HCT116 (cell line): ENCODE measurements around the gene FKBP5. TPM values are rescaled to one million over a fixed set of nuclear protein-coding genes. Genes with fewer than 3 reads are reported as not detected.

Source experiments
- ATAC-seq: fragments of 200-7000 bp; cut with Tn5 transposase; 2 replicates; pipeline ENCODE4 v1.9.1; 2020; ENCODE audit warnings: mild to moderate bottlenecking, moderate library complexity
- BruUV-seq: library from RNA; stranded (reverse); fragments of 400-500 nt; replicated peaks from 2 replicates; lab custom pipeline; 2021; lab: Mats Ljungman, UMichigan
- CTCF ChIA-PET: fragments of 300-600 bp; sonication (Branson Sonifier 250); formaldehyde crosslinking; loops from one replicate; lab custom pipeline; 2021; ENCODE audit warnings: antibody characterized with exemption; lab: Charles Lee
- POLR2A ChIA-PET: fragments of 300-600, 350-600 bp; sonication (Branson Sonifier 250); formaldehyde crosslinking; loops from one replicate; lab custom pipeline; 2021; ENCODE audit warnings: antibody characterized with exemption; lab: Charles Lee
- RAD21 ChIA-PET, 2 experiments: fragments of 300-600 bp; sonication (Branson Sonifier 250); formaldehyde crosslinking; loops; one replicate each; lab custom pipeline; 2023; ENCODE audit warnings: low total read pairs in 2 of 2; ENCODE audit not compliant: uncharacterized antibody in 2 of 2, unreplicated experiment in 2 of 2, low non-redundant PET in 1 of 2; lab: Charles Lee
- DNase-seq: peaks from one replicate; pipeline ENCODE4 v3.0.0-alpha.2; 2010; ENCODE audit warnings: low read depth, low spot score
- H2AFZ ChIP-seq: fragments of 200-600 bp; shearing (Covaris generic), sonication (generic); 2 replicates; pipeline ENCODE4 v1.6.1; 2017; ENCODE audit warnings: low read depth, mixed run types, mixed read lengths, antibody characterized with exemption, low read length; ENCODE audit not compliant: poor library complexity, severe bottlenecking
- H3K27ac ChIP-seq: 2 replicates; pipeline ENCODE4 v1.5.1; 2012; ENCODE audit warnings: low read depth, low read length
- H3K27me3 ChIP-seq: fragments of 200-600 bp; sonication (generic); 2 replicates; pipeline ENCODE4 v1.6.1; 2016; ENCODE audit warnings: mixed run types, low read length, mixed read lengths; ENCODE audit not compliant: insufficient read depth
- H3K36me3 ChIP-seq, 2 experiments: fragments of 200-500 bp in 1 of 2; fragments of 200-600 bp in 1 of 2; sonication (Bioruptor generic) in 1 of 2; sonication (generic) in 1 of 2; 2 replicates each; pipeline versions ENCODE4 v1.5.1 to v1.6.1; 2014 to 2016; ENCODE audit warnings: low read length in 2 of 2, inconsistent platforms in 1 of 2, mixed read lengths in 1 of 2, mixed run types in 1 of 2; ENCODE audit not compliant: insufficient read depth in 2 of 2, control insufficient read depth in 1 of 2
- H3K4me1 ChIP-seq, 2 experiments: fragments of 200-600 bp in 1 of 2; sonication (generic) in 1 of 2; 2 replicates each; pipeline versions ENCODE4 v1.5.1 to v1.6.1; 2012 to 2017; ENCODE audit warnings: low read length in 2 of 2, inconsistent platforms in 1 of 2, mild to moderate bottlenecking in 1 of 2, mixed read lengths in 1 of 2, mixed run types in 1 of 2, moderate library complexity in 1 of 2; ENCODE audit not compliant: insufficient read depth in 2 of 2, control insufficient read depth in 1 of 2
- H3K4me2 ChIP-seq: fragments of 200-600 bp; sonication (generic); 2 replicates; pipeline ENCODE4 v1.6.1; 2017; ENCODE audit warnings: mixed run types, low read length, mixed read lengths
- H3K4me3 ChIP-seq, 2 experiments: fragments of 200-600 bp in 1 of 2; sonication (generic) in 1 of 2; replicated peaks in 1 of 2; 2 replicates each; pipeline ENCODE4 v1.5.1; 2011 to 2016; ENCODE audit warnings: low read length in 2 of 2, control low read depth in 1 of 2, low read depth in 1 of 2, mild to moderate bottlenecking in 1 of 2, mixed read lengths in 1 of 2, mixed run types in 1 of 2
- H3K79me2 ChIP-seq: fragments of 200-600 bp; sonication (generic); 2 replicates; pipeline ENCODE4 v1.6.1; 2017; ENCODE audit warnings: mild to moderate bottlenecking, mixed run types, low read length, moderate library complexity, mixed read lengths; ENCODE audit not compliant: insufficient read depth
- H3K9ac ChIP-seq: fragments of 200-600 bp; sonication (generic); 2 replicates; pipeline ENCODE4 v1.6.1; 2016; ENCODE audit warnings: low read length, mixed read lengths
- H3K9me2 ChIP-seq: fragments of 200-600 bp; sonication (generic), shearing (Covaris generic); 2 replicates; pipeline ENCODE4 v1.6.1; 2017; ENCODE audit warnings: mixed run types, mild to moderate bottlenecking, moderate library complexity; ENCODE audit not compliant: insufficient read depth
- H3K9me3 ChIP-seq, 2 experiments: fragments of 200-500 bp in 1 of 2; fragments of 200-600 bp in 1 of 2; sonication (Bioruptor generic) in 1 of 2; sonication (generic) in 1 of 2; 2 replicates each; pipeline ENCODE4 v1.6.1; 2014 to 2017; ENCODE audit warnings: low read length in 2 of 2, mixed read lengths in 2 of 2, inconsistent platforms in 1 of 2, low read depth in 1 of 2, mild to moderate bottlenecking in 1 of 2, mixed run types in 1 of 2, moderate library complexity in 1 of 2; ENCODE audit not compliant: control insufficient read depth in 1 of 2, insufficient read depth in 1 of 2
- H4K20me1 ChIP-seq: fragments of 200-600 bp; sonication (generic), shearing (Covaris generic); 2 replicates; pipeline ENCODE4 v1.6.1; 2017; ENCODE audit warnings: mixed run types, mild to moderate bottlenecking, moderate library complexity; ENCODE audit not compliant: insufficient read depth
- CBX3 ChIP-seq: IDR thresholded peaks from 2 replicates; pipeline ENCODE4 v1.6.1; 2012; ENCODE audit warnings: low read depth
- CEBPB ChIP-seq: IDR thresholded peaks from 2 replicates; pipeline ENCODE4 v1.6.1; 2012; ENCODE audit warnings: low read depth
- EGR1 ChIP-seq: IDR thresholded peaks from 2 replicates; pipeline ENCODE4 v1.6.1; 2012; ENCODE audit warnings: low read depth
- ELF1 ChIP-seq: IDR thresholded peaks from 2 replicates; pipeline ENCODE4 v1.6.1; 2012; ENCODE audit warnings: low read depth, borderline replicate concordance
- EZH2 ChIP-seq: fragments of 200-600 bp; sonication (generic); IDR thresholded peaks from 2 replicates; pipeline ENCODE4 v1.6.1; 2017; ENCODE audit warnings: antibody characterized with exemption, mixed run types
- EZH2phosphoT487 ChIP-seq: fragments of 200-600 bp; IDR thresholded peaks from 2 replicates; pipeline ENCODE4 v1.6.1; 2018; ENCODE audit warnings: antibody characterized with exemption, borderline replicate concordance
- FOSL1 ChIP-seq: IDR thresholded peaks from 2 replicates; pipeline ENCODE4 v1.6.1; 2012; ENCODE audit warnings: low read depth
- POLR2A ChIP-seq: IDR thresholded peaks from 2 replicates; pipeline ENCODE4 v1.7.0; 2011; ENCODE audit warnings: borderline replicate concordance; ENCODE audit not compliant: insufficient read depth, insufficient read length; ENCODE audit errors: extremely low read depth
- POLR2AphosphoS5 ChIP-seq: IDR thresholded peaks from 2 replicates; pipeline ENCODE4 v1.6.1; 2011; ENCODE audit warnings: mild to moderate bottlenecking, low read depth, low read length, moderate library complexity
- SIN3A ChIP-seq: IDR thresholded peaks from 2 replicates; pipeline ENCODE4 v1.6.1; 2012; ENCODE audit warnings: low read depth
- SRF ChIP-seq: IDR thresholded peaks from 2 replicates; pipeline ENCODE4 v1.6.1; 2012; ENCODE audit warnings: low read depth
- TCF7L2 ChIP-seq: IDR thresholded peaks from 2 replicates; pipeline ENCODE4 v1.7.0; 2011; ENCODE audit warnings: borderline replicate concordance, inconsistent platforms; ENCODE audit not compliant: insufficient read depth, insufficient read length; ENCODE audit errors: extremely low read depth
- YY1 ChIP-seq: IDR thresholded peaks from 2 replicates; pipeline ENCODE4 v1.6.1; 2011; ENCODE audit warnings: low read length, low read depth, moderate library complexity, mild to moderate bottlenecking; ENCODE audit not compliant: insufficient replicate concordance; ENCODE audit errors: extremely low read depth
- ZFX ChIP-seq: fragments of 450-650 bp; IDR thresholded peaks from 2 replicates; pipeline ENCODE4 v1.6.1; 2017
- ZNF274 ChIP-seq: fragments of 200-500 bp; sonication (Bioruptor generic); IDR thresholded peaks from 2 replicates; pipeline ENCODE4 v1.6.1; 2014; ENCODE audit warnings: mild to moderate bottlenecking, low read depth, low read length, inconsistent platforms
- intact Hi-C: fragments of 100-400 bp; cut with micrococcal nuclease; formaldehyde crosslinking; loops from 2 replicates; pipeline ENCODE4 v1.10.0; 2022
- total RNA-seq: library from RNA; stranded (reverse); gene quantifications from one replicate; pipeline ENCODE4 v1.2.1, GENCODE V29; 2021; ENCODE audit not compliant: unreplicated experiment
- TF ChIP-seq, protein P1 (sequence below): IDR thresholded peaks from 2 replicates; pipeline ENCODE4 v1.6.1; 2011; ENCODE audit warnings: mild to moderate bottlenecking, low read length, moderate library complexity; ENCODE audit not compliant: insufficient replicate concordance; ENCODE audit errors: extremely low read depth
- TF ChIP-seq, protein P2 (sequence below): IDR thresholded peaks from 2 replicates; pipeline ENCODE4 v1.6.1; 2012; ENCODE audit warnings: low read depth
- TF ChIP-seq, protein P3 (sequence below): IDR thresholded peaks from 2 replicates; pipeline ENCODE4 v1.6.1; 2012

FKBP5 gene
- total RNA-seq, 1 experiment from 2014 or later: 50.3 TPM

DNA sequence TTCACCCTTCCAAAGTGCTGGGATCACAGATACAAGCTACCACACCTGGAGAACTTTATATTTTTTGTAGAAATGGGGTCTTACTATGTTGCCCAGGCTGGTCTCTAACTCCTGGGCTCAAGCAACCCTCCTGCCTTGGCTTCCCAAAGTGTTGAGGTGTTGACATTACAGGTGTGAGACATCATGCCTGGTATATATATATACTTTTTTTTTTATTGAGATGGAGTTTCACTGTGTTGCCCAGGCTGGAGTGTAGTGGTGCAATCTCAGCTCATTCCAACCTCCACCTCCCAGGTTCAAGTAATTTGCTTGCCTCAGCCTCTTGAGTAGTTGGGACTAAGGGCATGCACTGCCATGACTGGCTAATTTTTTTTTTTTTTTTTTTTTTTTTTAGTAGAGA is 5.4 kb downstream of the FKBP5 start:
- RAD21 ChIA-PET: interaction anchor here (0.6 to 0.7 kb wide), 2 partner anchors 49 to 217 kb away, joined by 3 to 6 read pairs; no protein-coding TSS in a partner anchor
- H3K4me2 ChIP-seq: no peak overlapping the region
- no peak overlapping the region for H3K27ac ChIP-seq
- TF ChIP-seq POLR2AphosphoS5 (no peak), ELF1 (no peak), ZFX (no peak), YY1 (no peak), FOSL1 (no peak), EGR1 (no peak), CBX3 (no peak), POLR2A (no peak), TCF7L2 (no peak), CEBPB (no peak), SRF (no peak), EZH2phosphoT487 (no peak), EZH2 (no peak), ZNF274 (no peak), SIN3A (no peak)
- TF ChIP-seq, protein P1, sequence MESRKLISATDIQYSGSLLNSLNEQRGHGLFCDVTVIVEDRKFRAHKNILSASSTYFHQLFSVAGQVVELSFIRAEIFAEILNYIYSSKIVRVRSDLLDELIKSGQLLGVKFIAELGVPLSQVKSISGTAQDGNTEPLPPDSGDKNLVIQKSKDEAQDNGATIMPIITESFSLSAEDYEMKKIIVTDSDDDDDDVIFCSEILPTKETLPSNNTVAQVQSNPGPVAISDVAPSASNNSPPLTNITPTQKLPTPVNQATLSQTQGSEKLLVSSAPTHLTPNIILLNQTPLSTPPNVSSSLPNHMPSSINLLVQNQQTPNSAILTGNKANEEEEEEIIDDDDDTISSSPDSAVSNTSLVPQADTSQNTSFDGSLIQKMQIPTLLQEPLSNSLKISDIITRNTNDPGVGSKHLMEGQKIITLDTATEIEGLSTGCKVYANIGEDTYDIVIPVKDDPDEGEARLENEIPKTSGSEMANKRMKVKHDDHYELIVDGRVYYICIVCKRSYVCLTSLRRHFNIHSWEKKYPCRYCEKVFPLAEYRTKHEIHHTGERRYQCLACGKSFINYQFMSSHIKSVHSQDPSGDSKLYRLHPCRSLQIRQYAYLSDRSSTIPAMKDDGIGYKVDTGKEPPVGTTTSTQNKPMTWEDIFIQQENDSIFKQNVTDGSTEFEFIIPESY: no peak
- TF ChIP-seq, protein P2, sequence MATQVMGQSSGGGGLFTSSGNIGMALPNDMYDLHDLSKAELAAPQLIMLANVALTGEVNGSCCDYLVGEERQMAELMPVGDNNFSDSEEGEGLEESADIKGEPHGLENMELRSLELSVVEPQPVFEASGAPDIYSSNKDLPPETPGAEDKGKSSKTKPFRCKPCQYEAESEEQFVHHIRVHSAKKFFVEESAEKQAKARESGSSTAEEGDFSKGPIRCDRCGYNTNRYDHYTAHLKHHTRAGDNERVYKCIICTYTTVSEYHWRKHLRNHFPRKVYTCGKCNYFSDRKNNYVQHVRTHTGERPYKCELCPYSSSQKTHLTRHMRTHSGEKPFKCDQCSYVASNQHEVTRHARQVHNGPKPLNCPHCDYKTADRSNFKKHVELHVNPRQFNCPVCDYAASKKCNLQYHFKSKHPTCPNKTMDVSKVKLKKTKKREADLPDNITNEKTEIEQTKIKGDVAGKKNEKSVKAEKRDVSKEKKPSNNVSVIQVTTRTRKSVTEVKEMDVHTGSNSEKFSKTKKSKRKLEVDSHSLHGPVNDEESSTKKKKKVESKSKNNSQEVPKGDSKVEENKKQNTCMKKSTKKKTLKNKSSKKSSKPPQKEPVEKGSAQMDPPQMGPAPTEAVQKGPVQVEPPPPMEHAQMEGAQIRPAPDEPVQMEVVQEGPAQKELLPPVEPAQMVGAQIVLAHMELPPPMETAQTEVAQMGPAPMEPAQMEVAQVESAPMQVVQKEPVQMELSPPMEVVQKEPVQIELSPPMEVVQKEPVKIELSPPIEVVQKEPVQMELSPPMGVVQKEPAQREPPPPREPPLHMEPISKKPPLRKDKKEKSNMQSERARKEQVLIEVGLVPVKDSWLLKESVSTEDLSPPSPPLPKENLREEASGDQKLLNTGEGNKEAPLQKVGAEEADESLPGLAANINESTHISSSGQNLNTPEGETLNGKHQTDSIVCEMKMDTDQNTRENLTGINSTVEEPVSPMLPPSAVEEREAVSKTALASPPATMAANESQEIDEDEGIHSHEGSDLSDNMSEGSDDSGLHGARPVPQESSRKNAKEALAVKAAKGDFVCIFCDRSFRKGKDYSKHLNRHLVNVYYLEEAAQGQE: no peak
- TF ChIP-seq, protein P3, sequence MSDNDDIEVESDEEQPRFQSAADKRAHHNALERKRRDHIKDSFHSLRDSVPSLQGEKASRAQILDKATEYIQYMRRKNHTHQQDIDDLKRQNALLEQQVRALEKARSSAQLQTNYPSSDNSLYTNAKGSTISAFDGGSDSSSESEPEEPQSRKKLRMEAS: no peak
- ATAC-seq (no peak), DNase-seq (no peak)
- no peaks in the 10 kb centered on the region for H3K9me2 ChIP-seq
- POLR2A ChIA-PET: interaction anchor here (0.7 kb wide), 1 partner anchor 15 kb away, joined by 4 read pairs; no protein-coding TSS in a partner anchor
- no TSS peak for BruUV-seq
- intact Hi-C loops: no loop called here
- H4K20me1 ChIP-seq: peaks cover 19% of the 10 kb centered on the region; the same call in 1 of the 2 replicates
- no peaks in the 10 kb centered on the region for H3K27me3 ChIP-seq
- peaks cover 8% of the 10 kb centered on the region in 2 experiments; a peak in 3 of 4 replicates for H3K4me1 ChIP-seq
- no peaks in the 10 kb centered on the region for H3K9me3 ChIP-seq
- no peak overlapping the region for H2AFZ ChIP-seq
- H3K9ac ChIP-seq: no peak overlapping the region
- no peaks in the 10 kb centered on the region for H3K36me3 ChIP-seq
- H3K79me2 ChIP-seq: peaks cover 97% of the 10 kb centered on the region
- CTCF ChIA-PET: no interaction called here
- H3K4me3 ChIP-seq: no peak overlapping the region
